GM12878 (cell line): ENCODE results near the gene ZNHIT1. TPM values are rescaled to one million over a fixed set of nuclear protein-coding genes. Genes with fewer than 3 reads are reported as not detected.
A peak's percentile ranks its signal among the peaks of the same experiment; 100 is the strongest.

ENCODE experiments used
- ATAC-seq: fragments of 200-7000 bp; cut with Tn5 transposase; 3 replicates; pipeline ENCODE4 v1.9.1; 2020; ENCODE audit warnings: mild to moderate bottlenecking, moderate library complexity
- BruUV-seq: library from RNA; stranded (reverse); fragments of 400-500 nt; replicated peaks from 2 replicates; lab custom pipeline; 2021; lab: Mats Ljungman, UMichigan
- CTCF ChIA-PET: fragments of 300-600 bp; sonication (Branson Sonifier 250); formaldehyde crosslinking; extraction: SDS; loops from one replicate; lab custom pipeline; 2021; ENCODE audit warnings: inconsistent platforms; lab: Yijun Ruan, JAX
- POLR2A ChIA-PET: fragments of 350-600 bp; formaldehyde crosslinking; extraction: SDS; loops from one replicate; lab custom pipeline; 2021; ENCODE audit warnings: inconsistent platforms; lab: Charles Lee
- RAD21 ChIA-PET: fragments of 300-600 bp; sonication (Branson Sonifier 250); formaldehyde crosslinking; loops from one replicate; lab custom pipeline; 2023; ENCODE audit warnings: antibody characterized with exemption; ENCODE audit not compliant: unreplicated experiment; lab: Charles Lee
- SMC1A ChIA-PET: fragments of 300-600 bp; sonication (Branson Sonifier 250); formaldehyde crosslinking; loops from one replicate; lab custom pipeline; 2023; ENCODE audit not compliant: unreplicated experiment, uncharacterized antibody; lab: Charles Lee
- DNase-seq: peaks from one replicate; pipeline ENCODE4 v3.0.0-alpha.2; 2011; ENCODE audit warnings: low read depth, low spot score
- FAIRE-seq: peaks from 3 replicates; lab custom pipeline; 2011; peaks lifted over from hg19 to GRCh38; lab: Jason Lieb, UNC
- H2AFZ ChIP-seq: 2 replicates; pipeline ENCODE4 v1.6.0; 2011; ENCODE audit warnings: low read depth, low read length, control low read depth; ENCODE audit not compliant: control insufficient read depth
- H3K27ac ChIP-seq: 2 replicates; pipeline ENCODE4 v1.5.1; 2011; ENCODE audit warnings: control low read depth; ENCODE audit not compliant: control insufficient read depth, insufficient read depth
- H3K27me3 ChIP-seq, 2 experiments: replicated peaks in 1 of 2; 2 replicates each; pipeline versions ENCODE4 v1.6.0 to v1.6.1; 2011; ENCODE audit warnings: low read length in 1 of 2; ENCODE audit not compliant: control insufficient read depth in 2 of 2, insufficient read depth in 2 of 2
- H3K36me3 ChIP-seq, 2 experiments: 2 replicates each; pipeline ENCODE4 v1.5.1; 2011; ENCODE audit warnings: low read length in 1 of 2; ENCODE audit not compliant: control insufficient read depth in 2 of 2, insufficient read depth in 2 of 2
- H3K4me1 ChIP-seq: 2 replicates; pipeline ENCODE4 v1.6.1; 2011; ENCODE audit warnings: mild to moderate bottlenecking, low read length, moderate library complexity, mixed read lengths; ENCODE audit not compliant: control insufficient read depth, insufficient read depth
- H3K4me2 ChIP-seq: 2 replicates; pipeline ENCODE4 v1.6.0; 2011; ENCODE audit warnings: control low read depth; ENCODE audit not compliant: control insufficient read depth, insufficient read depth
- H3K4me3 ChIP-seq: fragments of 200-600 bp; sonication (generic); 2 replicates; pipeline ENCODE4 v1.5.1; 2016
- H3K79me2 ChIP-seq: 2 replicates; pipeline ENCODE4 v1.6.0; 2011; ENCODE audit warnings: low read length; ENCODE audit not compliant: control insufficient read depth, insufficient read depth
- H3K9ac ChIP-seq: 2 replicates; pipeline ENCODE4 v1.8.0; 2011; ENCODE audit warnings: low read length, control low read depth, mixed read lengths; ENCODE audit not compliant: control insufficient read depth, insufficient read depth
- H3K9me3 ChIP-seq: replicated peaks from 3 replicates; pipeline ENCODE4 v1.5.1; 2011; ENCODE audit warnings: mild to moderate bottlenecking, low read length; ENCODE audit not compliant: control insufficient read depth, insufficient read depth
- H4K20me1 ChIP-seq: 2 replicates; pipeline ENCODE4 v1.6.0; 2011; ENCODE audit not compliant: control insufficient read depth, insufficient read depth
- BCLAF1 ChIP-seq: fragments of 450-650 bp; IDR thresholded peaks from 2 replicates; pipeline ENCODE4 v1.6.1; 2017; ENCODE audit warnings: antibody characterized with exemption, mild to moderate bottlenecking, moderate library complexity
- BHLHE40 ChIP-seq, 2 experiments: fragments of 450-650 bp in 1 of 2; IDR thresholded peaks; 2 replicates each; pipeline ENCODE4 v1.6.1; 2011 to 2017; ENCODE audit warnings: low read depth in 2 of 2, borderline replicate concordance in 1 of 2, improper control_type of control experiment in 1 of 2, low read length in 1 of 2, mild to moderate bottlenecking in 1 of 2
- CBX5 ChIP-seq: sonication (generic); IDR thresholded peaks from 2 replicates; pipeline ENCODE4 v1.6.1; 2016; ENCODE audit warnings: low read depth, moderate library complexity, mild to moderate bottlenecking, inconsistent platforms
- ELK1 ChIP-seq: IDR thresholded peaks from 2 replicates; pipeline ENCODE4 v1.6.1; 2012; ENCODE audit warnings: low read depth, low read length, improper control_type of control experiment
- GATAD2B ChIP-seq: fragments of 450-650 bp; conservative IDR thresholded peaks from 2 replicates; pipeline ENCODE4 v1.6.1; 2017; ENCODE audit warnings: low read depth, mild to moderate bottlenecking, moderate library complexity
- IKZF1 ChIP-seq: fragments of 450-650 bp; conservative IDR thresholded peaks from 2 replicates; pipeline ENCODE4 v1.6.1; 2017; ENCODE audit warnings: antibody characterized with exemption, mild to moderate bottlenecking
- NBN ChIP-seq: fragments of 450-650 bp; IDR thresholded peaks from 2 replicates; pipeline ENCODE4 v1.6.1; 2016
- RAD21 ChIP-seq: IDR thresholded peaks from 2 replicates; pipeline ENCODE4 v1.6.1; 2011; ENCODE audit warnings: mild to moderate bottlenecking, low read depth, low read length, moderate library complexity; ENCODE audit not compliant: insufficient read depth
- RCOR1 ChIP-seq: conservative IDR thresholded peaks from 2 replicates; pipeline ENCODE4 v1.6.1; 2012; ENCODE audit warnings: low read depth, low read length, improper control_type of control experiment
- SMARCA5 ChIP-seq: fragments of 450-650 bp; IDR thresholded peaks from 2 replicates; pipeline ENCODE4 v1.6.1; 2017; ENCODE audit warnings: mild to moderate bottlenecking
- TBL1XR1 ChIP-seq: IDR thresholded peaks from 2 replicates; pipeline ENCODE4 v1.6.1; 2012; ENCODE audit warnings: low read depth, low read length, improper control_type of control experiment
- USF2 ChIP-seq: IDR thresholded peaks from 2 replicates; pipeline ENCODE4 v1.6.1; 2011; ENCODE audit warnings: low read depth, low read length, improper control_type of control experiment, borderline replicate concordance
- WGBS: methylation state at CpG from one replicate; pipeline ENCODE4 v1.1.6; 2016; ENCODE audit warnings: low lambda C conversion rate; ENCODE audit not compliant: insufficient replicate concordance, insufficient coverage; ENCODE audit errors: missing lambda C conversion rate; 5-methylcytosine and 5-hydroxymethylcytosine counted together
- in situ Hi-C: fragments of 300-500 bp; cut with MboI; formaldehyde crosslinking; loops from 9 replicates; pipeline ENCODE4 v1.14.3; 2018; ENCODE audit warnings: mixed read lengths
- intact Hi-C: fragments of 100-400 bp; cut with micrococcal nuclease; formaldehyde crosslinking; loops from one replicate; pipeline ENCODE4 v1.14.2; 2022; ENCODE audit not compliant: unreplicated experiment
- polyA plus RNA-seq, 11 experiments: library from polyadenylated mRNA; depleted of rRNA in 4 of 11; unstranded in 6 of 11; stranded (reverse) in 5 of 11; fragments of >200 nt; fragmentation: Nextera tagmentation in 4 of 11; fragmentation: Illumina TruSeq in 1 of 11; extraction: Ambion mirVana in 4 of 11; extraction: Trizol in 1 of 11; gene quantifications; 1 replicate in 1 of 11; 2 replicates in 10 of 11; pipeline versions ENCODE4 v1.2.1 to v1.2.3, GENCODE V29; 2011 to 2016; ENCODE audit warnings: inconsistent platforms in 2 of 11, missing spikeins in 2 of 11, low read depth in 1 of 11
- total RNA-seq, 4 experiments: library from RNA; depleted of rRNA in 3 of 4; stranded (reverse); fragments of >200 nt in 3 of 4; fragmentation: Illumina TruSeq in 1 of 4; extraction: Trizol in 1 of 4; gene quantifications; 2 replicates each; pipeline versions ENCODE4 v1.2.1 to v1.2.3, GENCODE V29; 2013 to 2021
- TF ChIP-seq, protein P1 (sequence below): fragments of 450-650 bp; IDR thresholded peaks from 2 replicates; pipeline ENCODE4 v1.6.1; 2017; ENCODE audit warnings: low read depth, mild to moderate bottlenecking, moderate library complexity
- TF ChIP-seq, protein P2 (sequence below): fragments of 450-650 bp; IDR thresholded peaks from 2 replicates; pipeline ENCODE4 v1.6.1; 2017; ENCODE audit warnings: mild to moderate bottlenecking, low read depth, inconsistent platforms; ENCODE audit not compliant: poor library complexity, severe bottlenecking

The ZNHIT1 gene
- total and polyA plus RNA-seq, 10 of the 15 experiments (the other 5 are each of a cell fraction or from before 2014, with no cell fraction given): 3.8 to 79.2 (median 44.5) TPM

DNA sequence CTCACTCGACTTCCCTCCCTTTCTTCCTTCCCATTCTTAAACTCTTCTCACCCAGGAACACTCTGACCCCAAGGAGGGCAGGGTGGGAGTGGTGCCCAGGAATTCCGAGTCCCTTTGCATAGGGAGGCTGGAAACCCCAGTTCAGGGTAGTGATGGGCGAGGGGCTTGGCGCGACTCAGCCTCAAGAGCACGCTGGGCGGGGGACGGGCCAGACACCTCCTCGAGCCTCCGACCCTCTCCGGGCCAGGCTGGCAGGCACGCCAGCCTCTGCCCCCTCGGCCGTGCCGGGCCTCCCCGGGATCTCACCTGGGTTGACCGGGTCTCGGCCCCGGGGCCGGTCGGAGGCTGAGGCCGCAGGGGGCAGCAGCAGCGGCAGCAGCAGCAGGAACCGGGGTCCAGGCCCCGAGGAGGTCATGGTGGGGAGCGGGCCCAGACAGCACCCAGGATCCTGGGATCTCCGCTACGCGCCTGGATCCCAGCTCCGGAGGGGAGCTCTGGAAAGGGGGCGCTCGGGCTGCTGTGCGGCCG is 1.0 kb upstream of the ZNHIT1 start:
- DNase-seq (no peak), ATAC-seq (peak; percentile 53), FAIRE-seq (no peak)
- in situ Hi-C loops (no loop called here), intact Hi-C loops (no loop called here)
- peaks cover 30% of the 10 kb centered on the region for H3K79me2 ChIP-seq
- peak overlapping the region; percentile 75 for H3K9ac ChIP-seq
- peaks cover 5% of the 10 kb centered on the region for H3K4me1 ChIP-seq
- H3K4me3 ChIP-seq: peak overlapping the region; percentile 88
- ChIA-PET SMC1A (interaction anchor here (0.6 to 3.6 kb wide), 8 partner anchors 14 to 345 kb away, joined by 3 to 19 read pairs (median 4); partner anchors contain the start of genes FIS1 and MOGAT3), POLR2A (interaction anchor here (0.6 to 2.1 kb wide), 13 partner anchors 9 to 604 kb away, joined by 3 to 12 read pairs (median 4); partner anchors contain the start of genes IFT22, MOSPD3, SLC12A9 and TRIM56), RAD21 (interaction anchor here (0.6 to 3.9 kb wide), 8 partner anchors 22 to 500 kb away, joined by 3 to 37 read pairs (median 6); partner anchors contain the start of gene FIS1), CTCF (interaction anchor here (0.5 to 3.4 kb wide), 16 partner anchors 11 to 739 kb away, joined by 3 to 63 read pairs (median 4); partner anchors contain the start of genes FIS1, IFT22, MOGAT3 and SLC12A9)
- peak overlapping the region; percentile 88 for H3K27ac ChIP-seq
- H3K4me2 ChIP-seq: peak overlapping the region; percentile 89
- H4K20me1 ChIP-seq: no peaks in the 10 kb centered on the region
- H3K36me3 ChIP-seq: no peaks in the 10 kb centered on the region; a peak in 1 of 4 replicates
- under 1% methylated on average over 34 of the region's 34 CpGs for WGBS
- no TSS peak for BruUV-seq
- no peaks in the 10 kb centered on the region for H3K9me3 ChIP-seq
- H3K27me3 ChIP-seq: no peaks in the 10 kb centered on the region
- H2AFZ ChIP-seq: peak overlapping the region; percentile 93
- no peak for TF ChIP-seq TBL1XR1
- TF ChIP-seq RCOR1: no peak
- TF ChIP-seq BCLAF1: no peak
- TF ChIP-seq, protein P1, sequence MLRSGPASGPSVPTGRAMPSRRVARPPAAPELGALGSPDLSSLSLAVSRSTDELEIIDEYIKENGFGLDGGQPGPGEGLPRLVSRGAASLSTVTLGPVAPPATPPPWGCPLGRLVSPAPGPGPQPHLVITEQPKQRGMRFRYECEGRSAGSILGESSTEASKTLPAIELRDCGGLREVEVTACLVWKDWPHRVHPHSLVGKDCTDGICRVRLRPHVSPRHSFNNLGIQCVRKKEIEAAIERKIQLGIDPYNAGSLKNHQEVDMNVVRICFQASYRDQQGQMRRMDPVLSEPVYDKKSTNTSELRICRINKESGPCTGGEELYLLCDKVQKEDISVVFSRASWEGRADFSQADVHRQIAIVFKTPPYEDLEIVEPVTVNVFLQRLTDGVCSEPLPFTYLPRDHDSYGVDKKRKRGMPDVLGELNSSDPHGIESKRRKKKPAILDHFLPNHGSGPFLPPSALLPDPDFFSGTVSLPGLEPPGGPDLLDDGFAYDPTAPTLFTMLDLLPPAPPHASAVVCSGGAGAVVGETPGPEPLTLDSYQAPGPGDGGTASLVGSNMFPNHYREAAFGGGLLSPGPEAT: no peak
- TF ChIP-seq IKZF1: peak; percentile 25; the same call in 1 of the 2 replicates
- 0 out of 2 replicates have a peak, but pooled peaks have one; percentile 18 for TF ChIP-seq GATAD2B
- no peak for TF ChIP-seq USF2
- TF ChIP-seq SMARCA5: peak; percentile 18; the same call in 1 of the 2 replicates
- no peak for TF ChIP-seq ELK1
- TF ChIP-seq, protein P2, sequence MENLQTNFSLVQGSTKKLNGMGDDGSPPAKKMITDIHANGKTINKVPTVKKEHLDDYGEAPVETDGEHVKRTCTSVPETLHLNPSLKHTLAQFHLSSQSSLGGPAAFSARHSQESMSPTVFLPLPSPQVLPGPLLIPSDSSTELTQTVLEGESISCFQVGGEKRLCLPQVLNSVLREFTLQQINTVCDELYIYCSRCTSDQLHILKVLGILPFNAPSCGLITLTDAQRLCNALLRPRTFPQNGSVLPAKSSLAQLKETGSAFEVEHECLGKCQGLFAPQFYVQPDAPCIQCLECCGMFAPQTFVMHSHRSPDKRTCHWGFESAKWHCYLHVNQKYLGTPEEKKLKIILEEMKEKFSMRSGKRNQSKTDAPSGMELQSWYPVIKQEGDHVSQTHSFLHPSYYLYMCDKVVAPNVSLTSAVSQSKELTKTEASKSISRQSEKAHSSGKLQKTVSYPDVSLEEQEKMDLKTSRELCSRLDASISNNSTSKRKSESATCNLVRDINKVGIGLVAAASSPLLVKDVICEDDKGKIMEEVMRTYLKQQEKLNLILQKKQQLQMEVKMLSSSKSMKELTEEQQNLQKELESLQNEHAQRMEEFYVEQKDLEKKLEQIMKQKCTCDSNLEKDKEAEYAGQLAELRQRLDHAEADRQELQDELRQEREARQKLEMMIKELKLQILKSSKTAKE: no peak
- peak in 1 of 2 experiments; percentile 81; a peak in 1 of 4 replicates for TF ChIP-seq BHLHE40 (IDR thresholded peaks at IDR 0.05; ENCODE audit: borderline replicate concordance in 1 of 2, low read depth in 2 of 2, low read length in 1 of 2)
- TF ChIP-seq CBX5: no peak
- TF ChIP-seq NBN: no peak
- no peak for TF ChIP-seq RAD21
